GM19328 (cell line): ENCODE data around the gene CDK7.
"Not testable (repeated sequence)": the region's sequence is repeated elsewhere in the genome, so short reads cannot be mapped to it uniquely, and the experiment has no call there.

Experiments used
- ATAC-seq: cut with Tn5 transposase; IDR thresholded peaks from one replicate; pipeline ENCODE4 v1.9.1; 2021; ENCODE audit warnings: mild to moderate bottlenecking, moderate library complexity; ENCODE audit not compliant: unreplicated experiment

Gene CDK7

DNA sequence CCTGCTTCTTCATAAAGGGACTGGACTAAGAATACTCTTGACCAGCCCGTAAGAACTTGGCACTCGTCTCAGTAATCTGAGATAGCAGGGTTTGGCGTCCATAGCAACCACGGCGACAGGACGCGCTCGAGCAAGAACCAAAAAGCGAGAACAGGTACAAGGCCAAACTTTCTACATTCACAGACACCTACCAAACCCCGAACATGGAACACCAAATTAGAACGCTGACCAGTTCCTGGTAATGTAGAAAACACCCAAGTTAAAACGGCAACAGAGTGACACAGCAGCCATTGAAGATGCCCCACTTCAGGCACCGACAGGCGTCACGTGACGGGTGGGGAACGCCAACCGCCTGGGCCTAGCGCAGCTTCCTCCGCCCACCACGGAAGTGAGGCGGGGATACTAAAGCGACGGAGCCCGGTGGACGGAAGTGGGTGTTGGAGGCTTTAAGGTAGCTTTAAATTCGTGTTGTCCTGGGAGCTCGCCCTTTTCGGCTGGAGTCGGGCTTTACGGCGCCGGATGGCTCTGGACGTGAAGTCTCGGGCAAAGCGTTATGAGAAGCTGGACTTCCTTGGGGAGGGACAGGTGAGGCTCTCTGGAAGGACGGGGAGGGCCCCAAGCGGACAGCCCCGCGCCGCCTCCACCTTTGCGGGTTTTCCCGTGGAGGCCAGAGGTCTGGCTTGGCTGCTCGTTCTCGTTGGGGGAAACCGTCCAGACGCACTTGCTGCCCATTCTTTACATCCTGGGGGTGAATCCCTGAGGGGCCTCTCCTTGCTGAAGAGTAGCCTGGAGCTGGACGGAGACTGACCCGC is at the start of gene CDK7:
CDK7 (plus strand) TSS at position 430 of the 812 bp plus-strand sequence; CDS start at position 520, 90 bp downstream.
- ATAC-seq: peak; percentile 99

DNA sequence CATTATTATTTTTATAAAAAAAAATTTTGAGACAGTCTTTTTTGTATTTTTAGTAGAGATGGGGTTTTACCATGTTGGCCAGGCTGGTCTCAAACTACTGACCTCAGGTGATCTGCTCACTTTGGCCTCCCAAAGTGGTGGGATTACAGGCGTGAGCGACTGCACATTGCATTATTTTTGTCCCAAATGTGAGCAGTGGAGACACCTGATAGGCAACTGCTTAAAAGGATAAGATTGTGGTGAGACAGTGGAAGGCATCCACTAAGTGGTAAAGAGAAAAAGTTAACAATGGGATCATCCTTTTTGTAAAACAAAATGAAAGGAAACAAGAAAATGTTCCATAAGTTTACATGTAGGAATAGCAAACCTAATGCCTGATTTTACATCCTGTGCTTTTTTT is 47.3 kb upstream of the CDK7 start:
- no peak for ATAC-seq

DNA sequence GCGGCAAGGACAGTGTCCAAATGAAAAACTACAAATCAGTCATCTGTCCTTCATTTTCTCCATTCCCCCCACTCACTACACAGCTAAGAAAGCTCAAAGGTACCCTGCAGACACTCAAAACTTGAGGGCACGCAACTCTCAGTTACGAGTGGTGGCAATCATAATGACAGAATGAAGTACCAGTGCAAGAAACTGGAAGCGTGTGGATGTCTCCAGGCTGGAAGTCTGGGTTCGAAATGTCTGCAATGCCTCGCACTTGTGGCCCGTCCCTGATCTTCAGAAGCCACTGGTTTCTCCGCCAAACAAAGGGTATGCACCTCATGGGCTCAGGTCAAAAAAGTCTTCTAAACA is 45.9 kb upstream of the CDK7 start:
- ATAC-seq: no peak

- ATAC-seq: peak; percentile 91
Measured at GRCh38 chr5:69189162-69190086, 45.3 kb upstream of the CDK7 start, which contains the start of gene CENPH. Gene CENPH (plus strand): TSS chr5:69189583. CDS start chr5:69189635, 52 bp downstream.

- ATAC-seq: no peak
Measured at GRCh38 chr5:69202497-69202896, 32.2 kb upstream of the CDK7 start.

DNA sequence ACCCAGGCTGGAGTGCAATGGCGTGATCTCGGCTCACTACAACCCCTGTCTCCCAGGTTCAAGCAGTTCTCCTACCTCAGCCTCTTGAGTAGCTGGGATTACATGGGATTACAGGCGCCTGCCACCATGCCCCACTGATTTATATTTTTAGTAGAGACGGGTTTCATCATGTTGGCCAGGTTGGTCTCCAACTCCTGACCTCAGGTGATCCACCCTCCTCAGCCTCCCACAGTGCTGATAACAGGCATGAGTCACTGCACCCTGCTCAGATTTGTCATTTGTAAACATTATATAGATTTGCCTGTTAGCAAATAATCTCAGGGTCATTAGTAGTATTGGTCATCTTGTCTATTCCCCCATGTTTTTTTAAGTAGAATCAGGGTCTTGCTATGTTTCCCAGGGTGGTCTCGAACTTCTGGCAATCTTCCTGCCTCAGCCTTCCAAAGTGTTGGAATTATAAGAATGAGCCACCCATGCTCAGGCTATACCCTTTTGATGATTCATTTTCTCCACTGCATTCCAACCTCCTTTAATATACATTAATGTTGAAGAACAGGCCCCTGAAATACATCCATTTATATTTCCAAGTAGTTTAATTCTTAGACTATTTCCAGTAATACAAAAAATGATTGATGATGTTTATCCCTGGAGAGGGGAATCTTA is 28.0 kb upstream of the CDK7 start:
- no peak for ATAC-seq

DNA sequence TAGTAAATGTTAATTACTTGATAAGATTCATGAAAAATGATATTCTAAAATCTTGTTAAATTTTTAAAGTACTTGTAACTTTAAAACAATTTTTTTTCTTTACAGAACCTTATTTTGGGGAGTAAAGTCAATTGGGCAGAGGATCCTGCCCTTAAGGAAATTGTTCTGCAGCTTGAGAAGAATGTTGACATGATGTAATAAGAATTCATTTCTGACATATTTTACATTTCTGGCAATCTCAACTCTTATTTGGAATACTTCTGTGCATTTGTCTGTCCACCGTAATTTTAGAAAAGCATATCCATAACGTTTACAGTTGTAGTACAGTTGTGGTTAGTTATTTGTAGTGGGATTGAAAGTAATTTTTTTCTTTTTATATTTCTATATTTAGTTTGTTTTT is 25.1 kb upstream of the CDK7 start:
- no peak for ATAC-seq

DNA sequence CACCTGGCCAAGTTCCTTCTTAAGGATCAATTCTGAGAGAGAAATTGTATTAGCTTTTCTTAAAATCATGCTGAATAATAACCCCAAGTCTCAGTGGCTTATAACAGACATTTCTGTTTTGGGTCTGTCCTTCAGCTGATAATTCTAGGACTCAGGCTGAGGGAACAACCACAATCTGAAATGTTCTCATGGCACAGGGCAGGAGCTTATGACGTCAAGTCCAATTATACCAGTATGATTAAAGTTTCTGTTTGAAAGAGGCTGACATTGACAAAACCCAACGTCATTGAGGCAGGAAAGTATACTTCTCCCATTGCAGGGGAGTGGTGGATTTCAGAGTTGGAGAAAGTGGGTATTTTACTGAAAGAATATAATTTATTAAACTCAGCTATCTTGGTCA is 23.5 kb upstream of the CDK7 start:
- no peak for ATAC-seq

- no peak for ATAC-seq
Measured at GRCh38 chr5:69212022-69212421, 22.7 kb upstream of the CDK7 start.

- ATAC-seq: no peak
Measured at GRCh38 chr5:69213513-69214215, 21.0 kb upstream of the CDK7 start.

DNA sequence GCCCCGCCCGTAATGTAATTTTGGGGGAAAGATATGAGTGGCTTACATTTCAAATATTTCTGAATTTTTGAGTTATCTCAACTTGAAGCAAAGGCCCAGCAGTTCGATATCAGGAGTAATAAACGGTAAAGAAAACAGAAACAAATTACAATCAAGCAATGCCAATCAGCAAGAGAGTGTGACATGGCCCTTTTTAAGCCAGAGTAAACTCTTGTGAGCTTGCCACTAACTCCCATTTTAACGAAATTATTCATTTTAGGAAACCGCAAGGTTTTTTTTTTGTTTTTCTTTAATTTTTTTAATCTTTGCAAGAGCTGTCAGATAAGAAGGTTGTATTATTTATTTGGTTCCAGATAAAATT is 17.6 kb upstream of the CDK7 start:
- no peak for ATAC-seq

DNA sequence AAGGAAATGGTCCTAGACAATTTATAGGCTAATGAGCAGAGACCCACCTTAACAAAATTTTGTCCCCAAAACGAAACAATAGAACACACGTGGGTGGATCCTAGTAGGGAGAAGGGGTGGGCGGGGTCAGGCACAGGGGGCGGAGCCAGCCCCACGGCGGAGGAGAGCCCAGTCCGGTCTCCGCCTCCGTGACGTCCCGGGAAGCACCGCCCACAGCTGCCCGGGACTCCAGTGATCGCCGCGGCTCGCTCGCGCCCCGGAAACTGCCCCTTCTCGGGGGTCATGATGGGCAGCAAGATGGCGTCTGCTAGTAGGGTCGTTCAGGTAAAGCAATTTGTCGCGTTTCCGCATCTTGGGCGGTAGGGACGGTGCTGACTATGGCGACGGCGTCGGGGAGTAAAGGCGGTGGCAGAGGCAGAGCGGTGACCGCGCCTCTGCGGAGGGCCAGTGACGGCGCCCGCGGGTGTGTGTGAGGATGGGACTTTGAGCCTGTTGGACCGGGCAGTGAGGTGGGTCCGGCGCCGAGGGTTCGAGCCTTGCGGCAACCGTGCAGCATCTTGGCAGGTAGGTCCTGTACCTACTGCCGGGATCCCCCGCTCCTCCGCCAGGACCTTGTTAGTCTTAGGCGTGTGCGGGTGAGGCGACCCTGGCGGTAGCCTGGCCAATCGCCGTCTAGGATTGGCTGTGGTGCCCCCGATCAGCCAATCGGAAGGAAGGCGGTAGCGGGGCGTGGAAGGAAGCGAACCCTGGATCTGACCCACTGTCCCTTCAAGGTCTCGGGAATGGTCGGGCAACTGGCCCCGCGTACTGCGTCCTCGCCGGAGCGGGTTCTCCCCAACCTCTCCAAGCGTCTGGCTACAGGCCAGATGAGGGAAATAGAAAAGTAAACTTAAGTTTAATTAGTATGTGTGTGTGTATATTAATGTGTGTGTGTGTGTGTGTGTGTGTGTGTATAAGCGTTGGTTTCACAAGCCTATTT is 16.8 kb upstream of the CDK7 start:
- ATAC-seq: peak; percentile 88

GRCh38 chr5:69219939-69220338 is 14.7 kb upstream of the CDK7 start:
- no peak for ATAC-seq

DNA sequence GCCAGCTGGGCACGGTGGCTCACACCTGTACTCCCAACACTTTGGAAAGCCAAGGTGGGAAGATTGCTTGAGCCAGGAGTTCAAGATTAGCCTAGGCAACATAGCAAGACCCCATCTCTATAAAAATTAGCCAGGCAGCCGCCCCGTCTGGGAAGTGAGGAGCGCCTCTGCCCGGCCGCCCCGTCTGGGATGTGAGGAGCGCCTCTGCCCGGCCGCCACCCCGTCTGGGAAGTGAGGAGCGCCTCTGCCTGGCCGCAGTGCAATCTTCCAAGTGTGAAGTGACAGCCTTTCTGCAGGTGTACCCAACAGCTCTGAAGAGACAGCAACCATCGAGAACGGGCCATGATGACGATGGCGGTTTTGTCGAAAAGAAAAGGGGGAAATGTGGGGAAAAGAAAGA is 14.3 kb upstream of the CDK7 start:
- ATAC-seq: not testable (repeated sequence)

DNA sequence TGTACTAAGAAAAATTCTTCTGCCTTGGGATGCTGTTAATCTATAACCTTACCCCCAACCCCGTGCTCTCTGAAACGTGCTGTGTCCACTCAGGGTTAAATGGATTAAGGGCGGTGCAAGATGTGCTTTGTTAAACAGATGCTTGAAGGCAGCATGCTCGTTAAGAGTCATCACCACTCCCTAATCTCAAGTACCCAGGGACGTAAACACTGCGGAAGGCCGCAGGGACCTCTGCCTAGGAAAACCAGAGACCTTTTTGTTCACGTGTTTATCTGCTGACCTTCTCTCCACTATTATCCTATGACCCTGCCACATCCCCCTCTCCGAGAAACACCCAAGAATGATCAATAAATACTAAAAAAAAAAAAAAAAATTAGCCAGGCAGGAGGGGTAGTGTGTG is 13.9 kb upstream of the CDK7 start:
- ATAC-seq: not testable (repeated sequence)

GRCh38 chr5:69224520-69224919 is 10.2 kb upstream of the CDK7 start:
- ATAC-seq: no peak

DNA sequence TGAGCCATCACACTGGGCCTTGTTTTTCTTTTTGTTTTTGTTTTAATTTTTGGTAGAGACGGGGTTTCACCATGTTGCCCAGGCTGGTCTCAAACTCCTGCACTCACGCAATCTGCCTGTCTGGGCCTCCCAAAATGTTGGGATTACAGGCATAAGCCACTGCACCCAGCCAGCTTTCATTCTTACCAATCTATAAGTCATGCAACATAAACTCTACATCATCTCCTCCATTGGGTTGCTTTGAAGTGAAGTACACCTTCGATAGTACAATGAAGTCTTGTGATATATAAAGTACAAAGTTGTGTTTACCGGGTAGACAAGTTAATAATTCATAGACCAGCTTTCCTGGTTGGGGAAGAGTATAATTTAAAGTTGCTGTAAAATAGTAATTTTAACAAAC is 8.8 kb upstream of the CDK7 start:
- no peak for ATAC-seq

DNA sequence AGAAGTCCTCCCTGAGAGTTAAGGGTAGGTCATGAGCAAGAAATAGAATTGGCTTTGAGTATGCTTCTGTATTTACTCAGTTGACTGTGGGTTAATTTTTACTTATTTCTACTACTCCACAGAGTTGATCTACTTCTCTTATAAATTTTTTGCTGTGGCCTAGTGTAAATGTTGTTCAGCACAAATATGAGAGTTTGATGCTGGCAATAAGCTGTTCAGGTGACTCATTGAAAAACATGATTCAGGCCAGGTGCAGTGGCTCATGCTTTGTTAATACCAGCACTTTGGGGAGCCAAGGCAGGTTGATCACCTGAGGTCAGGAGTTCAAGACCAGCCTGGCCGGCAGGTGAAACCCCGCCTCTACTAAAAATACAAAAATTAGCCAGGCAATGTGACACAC is 4.5 kb upstream of the CDK7 start:
- ATAC-seq: no peak

GRCh38 chr5:69231281-69231680 is 3.4 kb upstream of the CDK7 start:
- ATAC-seq: no peak

- ATAC-seq: no peak
Measured at GRCh38 chr5:69231851-69232250, 2.8 kb upstream of the CDK7 start.
